Esophagus muscularis mucosa (tissue), 4 donors: Measurements from ENCODE around the gene GPR65. TPM values are rescaled to one million over a fixed set of nuclear protein-coding genes. Genes with fewer than 3 reads are reported as not detected.

ENCODE experiments used
- DNase-seq: peaks from one replicate; pipeline ENCODE4 v3.0.0-alpha.2; 2017; ENCODE audit errors: extremely low spot score
- H3K27ac ChIP-seq, 4 donors: fragments of 200-600 bp; sonication (generic); replicated peaks in 1 of 4; 1 replicate in 3 of 4; 2 replicates in 1 of 4; pipeline ENCODE4 v1.5.1; 2016 to 2019; ENCODE audit warnings: mild to moderate bottlenecking in 1 of 4
- H3K27me3 ChIP-seq, 4 donors: fragments of 200-600 bp; sonication (generic); one replicate each; pipeline versions ENCODE4 v1.5.1 to v1.6.0; 2016 to 2019
- H3K36me3 ChIP-seq, 4 donors: fragments of 200-600 bp; sonication (generic); one replicate each; pipeline ENCODE4 v1.5.1; 2016 to 2019
- H3K4me1 ChIP-seq, 4 donors: fragments of 200-600 bp; sonication (generic); one replicate each; pipeline ENCODE4 v1.5.1; 2016 to 2019
- H3K4me3 ChIP-seq, 4 donors: fragments of 200-600 bp; sonication (generic); 1 replicate in 2 of 4; 2 replicates in 2 of 4; pipeline ENCODE4 v1.5.1; 2016 to 2019; ENCODE audit warnings: mild to moderate bottlenecking in 4 of 4, moderate library complexity in 1 of 4
- H3K9me3 ChIP-seq, 4 donors: fragments of 200-600 bp; sonication (generic); 1 replicate in 3 of 4; 2 replicates in 1 of 4; pipeline ENCODE4 v1.5.1; 2016 to 2019
- CTCF ChIP-seq, 3 experiments: fragments of 200-600 bp in 2 of 3; fragments of 450-650 bp in 1 of 3; sonication (generic) in 2 of 3; IDR thresholded peaks; one replicate each; pipeline ENCODE4 v1.5.1; 2017 to 2019; ENCODE audit warnings: antibody characterized with exemption in 3 of 3, mild to moderate bottlenecking in 2 of 3, moderate library complexity in 1 of 3
- EP300 ChIP-seq: sonication (generic); formaldehyde crosslinking; IDR thresholded peaks from one replicate; pipeline ENCODE4 v1.6.1; 2017; ENCODE audit warnings: antibody characterized with exemption
- POLR2A ChIP-seq: fragments of 450-650 bp; IDR thresholded peaks from one replicate; pipeline ENCODE4 v1.6.1; 2017; ENCODE audit warnings: antibody characterized with exemption, moderate library complexity, mild to moderate bottlenecking, low read depth
- POLR2AphosphoS5 ChIP-seq, 2 donors: sonication (generic); formaldehyde crosslinking; IDR thresholded peaks; one replicate each; pipeline ENCODE4 v1.6.1; 2017; ENCODE audit warnings: antibody characterized with exemption in 2 of 2
- WGBS: methylation state at CpG from one replicate; pipeline ENCODE4 v1.1.5; 2018; 5-methylcytosine and 5-hydroxymethylcytosine counted together
- intact Hi-C: fragments of 100-400 bp; cut with DNase I; formaldehyde crosslinking; loops from one replicate; pipeline ENCODE4 v1.15.1; 2023
- total RNA-seq, 4 donors: library from RNA; depleted of rRNA; stranded (reverse); fragments of >200 nt; gene quantifications; one replicate each; pipeline versions ENCODE4 v1.1.0 to v1.2.1, GENCODE V29; 2016

GPR65 gene
- total RNA-seq, 4 donors from 2014 or later, result 0.32 to 2.5 (median 0.49) TPM

DNA sequence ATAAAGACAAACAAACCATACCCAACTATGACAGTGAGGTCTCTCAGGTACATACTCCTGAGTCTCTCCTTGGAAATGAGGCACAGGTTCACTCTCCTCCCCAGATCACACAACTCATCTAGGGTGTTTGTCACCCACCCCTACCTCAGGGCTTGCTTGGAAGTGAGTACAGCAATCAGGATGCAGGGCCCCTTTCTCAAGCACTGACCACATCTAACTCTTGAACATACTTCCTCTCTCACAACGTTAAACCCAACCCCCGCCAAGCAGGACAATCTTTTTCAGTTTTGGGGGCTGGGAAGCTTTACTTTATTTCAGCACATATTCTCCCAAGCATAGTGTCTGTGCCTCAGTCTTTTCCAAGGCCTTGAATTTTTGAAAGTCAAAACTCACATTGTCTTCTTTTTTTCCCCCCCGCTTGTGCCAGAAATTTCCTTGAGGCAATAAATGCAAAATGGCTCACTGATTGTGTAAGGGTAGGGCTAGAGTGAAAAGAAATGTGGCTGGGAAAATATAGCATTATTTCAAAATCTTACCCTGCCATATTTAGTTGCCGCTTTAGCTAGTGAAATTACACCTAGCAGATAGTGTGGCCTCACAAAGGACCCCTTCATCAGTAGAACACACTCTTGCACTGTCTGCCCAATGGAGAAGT is 2.4 kb upstream of the GPR65 start:
- no peak for DNase-seq
- Histone ChIP-seq H3K36me3 (no peaks in the 10 kb centered on the region), H3K27me3 (no peaks in the 10 kb centered on the region), H3K4me3 (no peak overlapping the region), H3K4me1 (no peaks in the 10 kb centered on the region), H3K9me3 (no peaks in the 10 kb centered on the region), H3K27ac (no peak overlapping the region)
- no peak for TF ChIP-seq CTCF (IDR thresholded peaks at IDR 0.05)
- TF ChIP-seq POLR2AphosphoS5 (IDR thresholded peaks at IDR 0.05), result no peak
- TF ChIP-seq POLR2A, result no peak
- TF ChIP-seq EP300, result no peak
- intact Hi-C loops, result no loop called here
- WGBS, result 71% methylated on average over 4 of the region's 4 CpGs

GRCh38 chr14:88003425-88003824 is 1.5 kb upstream of the GPR65 start:
- 80% methylated on average over 4 of the region's 4 CpGs for WGBS
- Histone ChIP-seq H3K27me3 (no peaks in the 10 kb centered on the region), H3K27ac (no peak overlapping the region), H3K4me1 (no peaks in the 10 kb centered on the region), H3K36me3 (no peaks in the 10 kb centered on the region), H3K4me3 (no peak overlapping the region), H3K9me3 (no peaks in the 10 kb centered on the region)
- no peak for DNase-seq
- intact Hi-C loops, result no loop called here
- TF ChIP-seq POLR2A (no peak), EP300 (no peak)

- Histone ChIP-seq H3K4me1 (no peaks in the 10 kb centered on the region), H3K36me3 (no peaks in the 10 kb centered on the region), H3K4me3 (no peak overlapping the region), H3K27me3 (no peaks in the 10 kb centered on the region), H3K9me3 (no peaks in the 10 kb centered on the region), H3K27ac (no peak overlapping the region)
- no peak for DNase-seq
- intact Hi-C loops, result no loop called here
- WGBS, result 61% methylated on average over 3 of the region's 3 CpGs
- no peak for TF ChIP-seq POLR2A
- TF ChIP-seq EP300, result no peak
- no peak for TF ChIP-seq CTCF (IDR thresholded peaks at IDR 0.05)
- no peak for TF ChIP-seq POLR2AphosphoS5 (IDR thresholded peaks at IDR 0.05)
These were observed 364 bp upstream of the GPR65 start for GRCh38 chr14:88004506-88005036.

GRCh38 chr14:88005978-88006851 is 1.3 kb downstream of the GPR65 start:
- intact Hi-C loops, result no loop called here
- Histone ChIP-seq H3K27ac (peak overlapping the region in 3 of 4 donors; percentile 1 to 35 (median 22)), H3K9me3 (no peaks in the 10 kb centered on the region), H3K4me1 (no peaks in the 10 kb centered on the region), H3K27me3 (no peaks in the 10 kb centered on the region), H3K36me3 (no peaks in the 10 kb centered on the region), H3K4me3 (peak overlapping the region in 1 of 4 donors; percentile 23)
- 77% methylated on average over 13 of the region's 13 CpGs for WGBS
- TF ChIP-seq POLR2AphosphoS5 (IDR thresholded peaks at IDR 0.05), result no peak
- DNase-seq, result no peak

GRCh38 chr14:88007608-88008007 is 2.7 kb downstream of the GPR65 start:
- Histone ChIP-seq H3K27ac (no peak overlapping the region), H3K9me3 (no peaks in the 10 kb centered on the region), H3K36me3 (no peaks in the 10 kb centered on the region), H3K27me3 (no peaks in the 10 kb centered on the region), H3K4me3 (no peak overlapping the region), H3K4me1 (no peaks in the 10 kb centered on the region)
- TF ChIP-seq CTCF (IDR thresholded peaks at IDR 0.05) (no peak), EP300 (no peak), POLR2A (no peak)
- 61% methylated on average over 1 of the region's 1 CpG for WGBS
- no peak for DNase-seq
- intact Hi-C loops, result no loop called here
